NCI-H345 treated with DMSO at 0.1 percent for 48 hours (cell line): ENCODE results near the gene TEX22.

Source experiments
- DNase-seq: peaks from one replicate; lab custom pipeline; 2025; ENCODE audit not compliant: unreplicated experiment; lab: John Stamatoyannopoulos, UW

The TEX22 gene

GRCh38 chr14:105455086-105455640, 56.8 kb downstream of the TEX22 start:
- no peak for DNase-seq

GRCh38 chr14:105455766-105456660, 57.7 kb downstream of the TEX22 start:
- DNase-seq: no peak

DNA sequence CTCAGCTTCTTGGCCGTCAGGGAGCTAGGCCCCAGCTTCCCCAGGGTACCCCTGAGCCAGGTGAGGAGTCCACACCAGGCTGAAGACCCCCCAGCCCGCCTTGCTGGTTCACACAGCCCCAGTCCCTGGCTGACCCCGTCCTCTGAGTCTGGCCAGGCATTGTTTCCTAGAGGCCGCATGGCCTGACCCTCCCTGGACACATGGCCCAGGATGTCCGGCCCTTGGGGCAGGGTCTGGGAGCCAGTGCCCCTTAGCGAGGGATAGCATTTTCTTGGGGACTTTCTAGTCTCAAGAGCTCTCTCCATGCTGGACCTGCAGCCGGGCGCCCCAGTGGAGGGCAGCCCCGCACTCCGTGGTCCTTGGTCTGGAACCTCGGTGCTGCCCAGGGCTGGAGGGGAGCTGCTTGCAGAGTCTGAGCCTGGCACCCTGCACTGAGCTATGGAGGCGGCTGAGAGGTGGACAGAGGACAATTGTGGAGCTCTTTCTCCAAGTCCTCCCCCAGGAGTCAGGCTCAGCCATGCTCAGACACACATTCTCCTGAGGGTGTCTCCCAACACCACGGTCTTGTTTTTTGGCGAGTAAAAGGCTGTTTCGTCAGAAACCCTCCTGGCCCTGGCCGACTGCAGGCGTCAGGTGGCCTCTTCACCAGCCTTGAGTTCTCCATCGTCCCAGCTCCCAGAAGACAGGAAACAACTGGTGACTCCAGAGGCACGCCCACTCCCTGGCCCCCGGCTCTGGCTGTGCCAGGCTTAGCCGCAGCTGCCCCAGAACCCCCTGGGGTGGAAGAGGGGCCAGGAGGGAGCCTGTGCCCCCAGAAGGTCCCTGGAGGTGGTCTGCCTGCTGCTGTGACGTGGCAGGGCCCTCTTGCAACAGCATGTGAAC, 58.6 kb downstream of the TEX22 start:
- no peak for DNase-seq

DNA sequence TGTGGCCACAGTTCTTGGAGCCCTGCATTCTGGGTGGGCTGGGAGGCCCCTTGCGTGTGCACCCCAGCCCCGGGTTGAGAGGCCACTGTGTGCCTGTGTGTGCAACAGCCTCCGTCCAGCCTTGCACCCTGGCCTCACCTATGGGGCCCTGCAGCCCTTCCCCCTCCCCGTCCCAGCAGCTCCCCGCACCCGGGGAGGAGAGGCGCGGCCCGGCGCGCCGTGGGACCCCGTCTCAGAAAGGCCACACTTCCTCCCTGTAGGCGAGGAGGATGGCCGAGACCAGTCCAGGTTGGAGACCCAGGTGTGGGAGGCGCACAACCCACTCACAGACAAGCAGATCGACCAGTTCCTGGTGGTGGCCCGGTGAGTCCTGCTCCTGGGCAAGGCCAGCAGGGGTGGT, 59.7 kb downstream of the TEX22 start:
- no peak for DNase-seq

- DNase-seq: no peak
These were observed 60.2 kb downstream of the TEX22 start for GRCh38 chr14:105458571-105458970.

DNA sequence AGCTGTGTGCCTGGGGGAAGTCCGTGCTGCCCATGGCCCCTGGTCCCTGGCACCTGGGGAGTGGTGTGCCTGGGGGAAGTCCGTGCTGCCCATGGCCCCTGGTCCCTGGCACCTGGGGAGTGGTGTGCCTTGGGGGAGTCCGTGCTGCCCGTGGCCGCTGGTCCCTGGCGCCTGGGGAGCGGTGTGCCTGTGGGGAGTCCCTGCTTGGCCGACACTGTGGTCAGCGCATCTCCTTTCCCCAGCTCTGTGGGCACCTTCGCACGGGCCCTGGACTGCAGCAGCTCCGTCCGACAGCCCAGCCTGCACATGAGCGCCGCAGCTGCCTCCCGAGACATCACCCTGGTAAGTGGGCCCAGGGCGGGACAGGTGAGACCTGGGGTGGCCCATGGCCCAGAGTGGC, 61.8 kb downstream of the TEX22 start:
- no peak for DNase-seq

- DNase-seq: no peak
These were observed 62.3 kb downstream of the TEX22 start for GRCh38 chr14:105460616-105461015.

- DNase-seq: no peak
These were observed 63.6 kb downstream of the TEX22 start for GRCh38 chr14:105461903-105462302.
